NCI-H82 treated with DMSO at 0.1 percent for 48 hours (cell line): ENCODE measurements around the gene FBLIM1.

Source experiments
- DNase-seq: peaks from one replicate; lab custom pipeline; 2025; ENCODE audit not compliant: unreplicated experiment; lab: John Stamatoyannopoulos, UW

Gene FBLIM1

GRCh38 chr1:15765495-15766194 is 7.0 kb downstream of the FBLIM1 start:
- DNase-seq, result no peak

DNA sequence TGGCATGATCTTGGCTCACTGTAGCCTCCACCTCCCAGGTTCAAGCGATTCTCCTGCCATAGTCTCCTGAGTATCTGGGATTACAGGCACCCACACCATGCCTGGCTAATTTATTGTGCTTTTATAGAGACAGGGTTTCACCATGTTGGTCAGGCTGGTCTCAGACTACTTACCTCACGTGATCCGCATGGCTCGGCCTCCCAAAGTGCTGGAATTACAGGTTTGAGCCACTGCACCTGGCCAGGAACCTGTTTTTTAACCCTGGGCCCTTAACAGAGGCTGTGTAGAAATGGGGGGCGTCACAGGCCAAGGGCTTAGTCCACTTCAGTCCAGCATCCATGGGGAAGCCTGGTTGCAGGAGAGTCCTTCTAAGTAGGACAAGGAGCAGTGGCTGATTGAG is 9.3 kb downstream of the FBLIM1 start:
- no peak for DNase-seq

- DNase-seq, result no peak
Observed at GRCh38 chr1:15768388-15768787, 9.8 kb downstream of the FBLIM1 start.

- DNase-seq, result no peak
Observed at GRCh38 chr1:15770313-15770962, 11.8 kb downstream of the FBLIM1 start.

GRCh38 chr1:15771836-15772515 is 13.4 kb downstream of the FBLIM1 start:
- no peak for DNase-seq

DNA sequence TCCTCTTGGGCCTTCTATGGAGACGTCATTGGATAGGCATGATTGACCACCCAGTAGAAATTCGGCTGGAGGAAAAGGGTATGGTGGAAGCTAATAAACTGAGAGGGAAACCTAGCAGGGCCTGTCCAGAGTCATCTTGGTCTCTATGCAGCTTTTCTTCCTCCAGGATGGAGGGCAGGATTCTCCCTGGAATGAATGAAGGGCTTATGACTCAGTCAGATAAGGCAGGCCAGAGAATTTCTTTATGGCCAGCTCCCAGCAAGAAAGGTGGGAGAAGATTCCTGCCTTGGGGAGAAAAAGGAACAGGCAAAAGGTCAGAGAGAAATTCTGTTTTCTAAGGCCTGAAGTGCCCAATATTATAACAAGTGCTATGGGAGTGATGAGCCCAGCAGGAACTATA is 17.1 kb downstream of the FBLIM1 start:
- no peak for DNase-seq

DNA sequence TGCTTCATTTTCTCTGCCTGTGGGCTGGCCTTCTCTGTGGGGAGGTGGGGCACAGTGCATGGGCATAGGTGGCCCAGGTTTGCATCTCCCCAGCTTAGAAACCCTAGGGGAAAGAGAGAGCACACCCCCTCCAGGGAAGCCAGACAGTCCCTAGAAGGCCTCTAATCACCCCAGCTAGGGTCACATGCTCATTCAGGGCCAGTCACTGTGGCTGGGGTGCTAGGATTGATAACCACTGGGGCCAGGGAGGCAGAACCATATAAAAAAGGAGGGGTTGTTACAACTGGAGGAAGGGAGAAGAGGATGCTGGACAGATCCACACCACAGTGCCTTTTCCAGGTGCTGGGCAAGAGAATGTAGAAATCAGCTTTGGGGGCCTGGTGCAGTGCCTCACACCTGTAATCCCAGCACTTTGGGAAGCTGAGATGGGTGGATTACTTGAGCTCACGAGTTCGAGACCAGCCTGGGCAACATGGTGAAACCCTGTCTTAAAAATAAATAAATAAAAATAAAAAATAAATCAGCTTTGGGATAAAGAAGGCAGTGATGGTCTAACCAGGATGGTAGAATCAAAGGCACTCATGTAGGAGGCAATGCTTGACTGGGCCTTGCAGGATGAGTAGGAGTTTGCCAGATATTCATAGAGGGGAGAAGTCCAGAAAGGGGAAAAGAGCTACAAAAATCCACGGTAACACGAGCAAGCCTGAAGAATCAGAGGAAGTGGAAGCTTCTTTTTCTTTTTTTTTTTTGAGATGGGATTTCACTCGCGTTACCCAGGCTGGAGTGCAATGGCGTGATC is 19.5 kb downstream of the FBLIM1 start:
- no peak for DNase-seq

DNA sequence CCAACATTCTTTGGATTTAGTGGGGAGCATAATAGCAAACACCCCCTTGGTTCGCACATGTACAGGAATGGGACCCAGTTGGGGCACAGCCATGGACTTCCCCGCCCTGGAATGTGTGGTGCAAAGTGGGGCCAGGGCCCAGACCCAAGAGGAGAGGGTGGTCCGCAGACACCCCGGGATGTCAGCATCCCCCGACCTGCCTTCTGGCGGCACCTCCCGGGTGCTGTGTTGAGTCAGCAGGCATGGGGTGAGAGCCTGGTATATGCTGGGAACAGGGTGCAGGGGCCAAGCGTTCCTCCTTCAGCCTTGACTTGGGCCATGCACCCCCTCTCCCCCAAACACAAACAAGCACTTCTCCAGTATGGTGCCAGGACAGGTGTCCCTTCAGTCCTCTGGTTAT is 27.1 kb downstream of the FBLIM1 start:
- no peak for DNase-seq

DNA sequence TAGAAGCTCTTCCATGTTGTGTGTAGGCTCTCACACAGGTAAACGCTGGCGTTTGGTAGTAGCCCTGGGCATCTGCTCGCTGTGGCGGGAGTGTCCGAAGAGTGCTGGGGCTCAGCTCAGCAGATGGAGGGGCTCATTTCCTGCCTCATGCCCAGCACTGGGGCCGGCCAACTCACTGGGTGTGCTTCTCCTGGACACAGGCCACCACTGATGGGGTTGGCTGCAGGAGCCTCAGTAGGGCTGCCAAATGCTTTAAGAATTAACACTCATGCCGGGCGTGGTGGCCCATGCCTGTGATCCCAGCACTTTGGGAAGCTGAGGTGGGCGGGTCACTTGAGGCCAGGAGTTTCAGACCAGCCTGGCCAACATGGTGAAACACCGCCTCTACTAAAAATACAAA is 28.0 kb downstream of the FBLIM1 start:
- DNase-seq, result no peak

DNA sequence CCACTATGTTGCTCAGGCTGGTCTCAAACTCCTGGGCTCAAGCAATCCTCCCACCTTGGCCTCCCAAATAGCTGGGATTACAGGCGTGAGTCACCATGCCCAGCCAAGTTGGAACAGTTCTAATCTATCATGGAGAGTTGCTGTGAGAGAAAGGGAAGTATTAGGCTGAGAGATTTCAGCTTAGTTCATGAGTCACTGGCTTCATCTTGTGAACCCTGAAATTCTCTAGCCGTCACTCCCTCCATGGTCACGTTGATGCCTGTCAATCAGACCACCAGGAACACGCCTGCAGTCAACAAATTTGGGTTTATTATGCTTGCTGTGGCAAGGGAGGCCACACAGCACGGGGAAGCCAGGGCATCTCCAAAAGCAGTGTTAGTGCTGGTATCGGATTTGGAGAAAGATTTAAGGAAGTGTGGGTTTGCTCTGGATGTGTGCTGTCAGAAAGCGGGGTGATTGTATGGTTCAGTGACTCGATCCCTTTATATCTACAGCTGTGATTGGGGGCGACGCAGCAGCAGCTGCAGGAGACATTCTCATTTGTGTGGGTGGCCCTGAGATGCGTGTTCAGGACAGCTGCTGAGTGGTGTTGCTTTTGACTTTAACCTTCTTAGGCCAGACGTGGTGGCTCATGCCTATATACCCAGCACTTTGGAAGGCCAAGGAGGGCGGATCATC is 30.2 kb downstream of the FBLIM1 start:
- DNase-seq, result no peak

DNA sequence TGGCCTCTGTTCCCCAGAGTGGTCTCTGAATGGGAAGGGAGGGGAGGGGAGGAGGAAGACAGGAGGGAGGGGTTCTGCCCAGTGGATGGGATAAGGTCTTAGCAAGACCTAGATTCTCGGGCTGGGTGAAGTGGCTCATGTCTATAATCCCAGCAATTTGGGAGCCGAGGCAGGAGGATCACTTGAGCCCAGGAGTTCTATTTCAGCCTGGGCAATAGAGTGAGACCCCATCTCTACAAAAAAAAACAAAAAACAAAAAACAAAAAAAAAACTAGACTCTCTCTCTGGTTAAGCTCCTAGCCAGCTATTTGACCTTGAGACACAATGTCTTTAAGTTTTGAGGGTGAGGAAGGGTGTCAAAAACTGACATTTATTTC is 37.5 kb downstream of the FBLIM1 start:
- no peak for DNase-seq

- DNase-seq, result no peak
Observed at GRCh38 chr1:15797614-15798390, 39.2 kb downstream of the FBLIM1 start.

- no peak for DNase-seq
Observed at GRCh38 chr1:15799004-15799867, 40.6 kb downstream of the FBLIM1 start.

- no peak for DNase-seq
Observed at GRCh38 chr1:15799928-15800835, 41.6 kb downstream of the FBLIM1 start.

DNA sequence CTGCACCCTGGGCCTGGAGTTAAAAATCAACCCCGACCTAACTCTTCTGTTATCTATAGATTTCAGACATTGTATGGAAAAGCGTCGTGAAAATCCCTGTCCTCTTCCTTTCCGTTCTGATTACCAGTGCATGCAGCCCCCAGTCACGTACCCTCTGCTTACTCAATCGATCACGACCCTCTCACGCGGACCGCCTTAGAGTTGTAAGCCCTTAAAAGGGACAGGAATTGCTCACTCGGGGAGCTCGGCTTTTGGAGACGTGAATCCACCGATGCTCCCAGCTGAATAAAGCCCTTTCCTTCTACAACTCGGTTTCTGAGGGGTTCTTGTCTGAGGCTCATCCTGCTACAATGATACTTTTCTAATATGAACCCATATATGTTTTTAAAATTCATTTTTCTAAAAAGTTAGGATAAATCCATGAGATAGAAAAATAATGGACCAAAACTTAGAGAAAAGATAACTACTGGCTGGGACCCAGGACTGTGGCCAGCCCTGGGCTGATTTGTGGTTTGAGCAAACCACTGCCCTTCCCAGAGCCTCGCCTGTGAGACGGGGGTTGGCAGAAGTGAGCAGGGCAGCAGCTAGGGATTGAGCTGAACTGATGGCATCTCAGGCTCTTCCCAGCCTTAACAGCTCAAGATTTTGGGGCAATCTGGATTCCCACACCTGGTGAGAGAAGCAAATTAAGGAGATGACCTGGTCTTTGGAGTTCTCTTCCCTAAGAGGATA is 43.8 kb downstream of the FBLIM1 start:
- no peak for DNase-seq

- DNase-seq, result no peak
Observed at GRCh38 chr1:15803380-15803779, 44.8 kb downstream of the FBLIM1 start.

DNA sequence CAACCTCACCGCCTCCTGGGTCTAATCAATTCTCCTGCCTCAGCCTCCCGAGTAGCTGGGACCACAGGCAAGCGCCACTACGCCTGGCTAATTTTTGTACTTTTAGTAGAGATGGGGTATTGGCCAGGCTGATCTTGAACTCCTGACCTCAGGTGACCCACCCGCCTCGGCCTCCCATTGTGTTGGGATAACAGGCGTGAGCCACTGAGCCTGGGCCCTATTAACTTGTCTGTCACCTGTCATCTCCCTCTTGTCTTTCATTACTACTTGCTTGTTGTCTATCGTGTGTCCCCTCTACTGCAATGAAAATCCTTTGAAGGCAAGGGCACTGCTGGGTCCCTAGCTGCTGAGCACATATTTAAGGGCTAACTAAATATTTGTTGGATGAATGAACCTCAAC is 45.5 kb downstream of the FBLIM1 start:
- DNase-seq, result no peak

- no peak for DNase-seq
Observed at GRCh38 chr1:15807121-15807520, 48.5 kb downstream of the FBLIM1 start.
